Non-pigmented ciliary epithelial cell (primary cell): Measurements from ENCODE around the gene CCDC180.
"Not testable (repeated sequence)": the region's sequence is repeated elsewhere in the genome, so short reads cannot be mapped to it uniquely, and the experiment has no call there.

Experiments used
- DNase-seq: peaks from one replicate; pipeline ENCODE4 v3.0.0-alpha.2; 2010; ENCODE audit warnings: low read depth

Gene CCDC180

DNA sequence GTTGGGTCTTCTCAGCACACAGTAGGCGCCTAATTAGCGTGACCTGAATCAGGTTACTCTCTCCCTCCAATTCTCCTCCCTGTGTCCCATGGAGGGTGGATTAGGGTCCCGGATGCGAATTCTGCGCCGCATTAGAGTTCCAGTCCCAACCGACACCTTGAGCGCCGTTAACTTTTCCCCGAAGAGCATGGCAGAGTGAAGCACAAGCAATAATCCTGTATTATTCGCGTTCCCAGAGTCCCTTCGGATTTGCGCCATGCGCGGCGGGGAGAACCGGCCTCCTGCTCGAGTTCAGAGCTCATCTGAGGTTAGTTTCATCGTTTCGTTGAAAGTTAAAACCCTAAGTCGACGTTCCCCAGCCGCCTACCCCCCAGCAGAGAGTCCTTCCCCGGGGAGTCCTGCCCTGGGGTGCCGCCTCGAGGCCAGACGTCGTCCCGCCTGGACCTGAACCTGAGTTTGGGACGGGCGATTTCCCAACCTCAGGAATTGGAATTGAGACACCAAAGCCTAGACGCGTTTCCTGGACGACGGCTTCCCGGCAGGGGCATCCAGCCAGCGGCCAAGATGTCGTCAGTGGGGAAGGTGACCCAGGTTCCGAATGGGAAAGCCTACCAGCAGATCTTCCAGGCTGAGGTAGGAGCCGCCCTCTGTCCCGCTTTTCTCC lies at the start of gene CCDC180:
Gene CCDC180, plus strand, starts transcription at position 160 of the 664 bp plus-strand sequence. Its CDS starts 405 bp downstream, at position 565.
- DNase-seq: no peak

- DNase-seq: not testable (repeated sequence)
These were observed 47.5 kb upstream of the CCDC180 start for GRCh38 chr9:97259834-97260514.

- no peak for DNase-seq
These were observed 36.2 kb upstream of the CCDC180 start for GRCh38 chr9:97271292-97271691.

GRCh38 chr9:97272072-97272471 lies 35.4 kb upstream of the CCDC180 start:
- DNase-seq: no peak

DNA sequence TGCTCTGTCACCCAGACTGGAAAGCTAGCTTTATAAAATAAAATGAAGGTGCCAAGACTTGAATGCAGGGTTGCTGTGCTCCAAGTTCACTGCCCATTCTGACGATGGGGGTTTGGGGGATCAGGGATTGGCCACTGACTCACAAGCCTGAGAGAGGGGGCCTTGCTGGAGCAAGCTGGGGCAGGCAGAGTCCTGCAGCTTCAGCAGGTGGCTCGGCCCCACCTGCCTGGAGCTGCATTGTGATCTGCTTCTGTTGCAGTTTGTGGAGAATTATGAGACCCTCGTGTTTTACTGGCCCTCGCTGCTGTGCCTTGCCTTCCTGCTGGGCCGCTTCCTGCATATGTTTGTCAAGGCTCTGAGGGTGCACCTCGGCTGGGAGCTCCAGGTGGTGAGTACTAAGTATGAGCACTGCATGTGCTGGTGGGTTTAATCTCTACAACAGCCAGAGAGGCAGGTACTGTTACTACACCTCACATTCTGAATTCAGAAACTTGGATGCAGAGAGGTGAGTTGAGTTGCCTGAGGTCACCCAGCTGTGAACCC lies 31.1 kb upstream of the CCDC180 start:
- DNase-seq: no peak

GRCh38 chr9:97277953-97278352 lies 29.5 kb upstream of the CCDC180 start:
- no peak for DNase-seq

DNA sequence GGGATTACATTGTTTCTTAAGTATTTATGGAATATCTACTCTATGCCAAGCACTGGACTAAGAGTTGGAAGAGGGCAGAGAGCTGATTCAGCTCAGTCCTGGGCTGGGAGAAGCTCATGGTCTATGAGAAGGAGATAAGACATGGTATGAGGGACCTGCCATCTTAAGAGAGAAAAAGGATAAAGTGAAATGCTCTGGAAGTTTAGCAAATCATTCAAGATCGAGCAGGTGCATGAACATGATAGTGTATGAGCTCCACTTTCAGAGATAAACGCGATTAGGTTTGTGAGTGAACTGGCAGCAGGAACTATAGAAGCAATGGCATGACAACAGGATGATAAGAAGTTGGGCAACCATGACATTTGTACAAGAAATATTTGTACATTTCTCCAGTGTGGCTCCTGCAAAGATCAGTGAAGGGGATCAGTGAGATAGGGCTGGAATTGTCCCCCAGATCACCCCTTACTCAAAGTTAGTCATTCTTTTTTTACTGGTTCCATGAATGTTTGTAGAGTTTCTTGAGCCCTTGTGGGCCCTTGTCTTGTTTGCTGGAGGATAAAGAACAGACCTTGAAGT lies 26.6 kb upstream of the CCDC180 start:
- DNase-seq: no peak

DNA sequence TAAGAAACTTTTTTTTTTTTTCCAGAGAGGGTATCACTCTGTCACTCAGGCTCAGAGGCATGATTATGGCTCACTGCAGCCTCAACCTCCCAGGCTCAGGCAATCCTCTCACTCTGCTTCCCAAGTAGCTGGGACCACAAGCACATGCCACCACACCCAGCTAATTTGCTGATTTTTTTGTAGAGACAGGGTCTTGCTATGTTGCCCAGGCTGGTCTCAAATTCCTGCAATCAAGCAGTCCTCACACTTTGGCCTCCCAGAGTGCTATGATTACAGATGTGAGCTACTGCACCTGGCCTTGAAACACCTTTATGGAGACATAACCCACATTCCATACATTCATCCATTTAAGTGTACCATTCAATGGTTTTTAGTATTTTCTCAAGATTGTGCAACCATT lies 23.7 kb upstream of the CCDC180 start:
- DNase-seq: no peak

- no peak for DNase-seq
These were observed 22.7 kb upstream of the CCDC180 start for GRCh38 chr9:97284798-97285197.

DNA sequence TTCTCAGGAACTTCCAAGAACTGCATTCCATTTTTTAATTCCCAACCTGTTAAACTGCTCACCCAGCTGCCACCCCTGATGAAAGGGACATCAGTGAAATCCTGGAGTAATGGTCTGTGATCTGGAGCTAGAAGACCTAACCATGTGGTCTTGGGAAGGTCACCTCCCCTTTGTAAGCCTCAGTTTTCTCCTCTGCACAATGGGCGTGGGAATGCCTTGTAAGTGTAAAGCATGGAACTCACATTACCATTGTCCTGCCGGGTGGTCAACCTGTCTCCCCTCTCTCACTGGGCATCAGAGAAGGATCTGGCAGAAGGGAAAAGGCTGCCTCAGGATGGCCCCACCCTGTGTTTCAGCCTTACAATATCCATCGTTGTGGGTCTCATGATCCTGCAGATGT lies 15.3 kb upstream of the CCDC180 start:
- DNase-seq: no peak

DNA sequence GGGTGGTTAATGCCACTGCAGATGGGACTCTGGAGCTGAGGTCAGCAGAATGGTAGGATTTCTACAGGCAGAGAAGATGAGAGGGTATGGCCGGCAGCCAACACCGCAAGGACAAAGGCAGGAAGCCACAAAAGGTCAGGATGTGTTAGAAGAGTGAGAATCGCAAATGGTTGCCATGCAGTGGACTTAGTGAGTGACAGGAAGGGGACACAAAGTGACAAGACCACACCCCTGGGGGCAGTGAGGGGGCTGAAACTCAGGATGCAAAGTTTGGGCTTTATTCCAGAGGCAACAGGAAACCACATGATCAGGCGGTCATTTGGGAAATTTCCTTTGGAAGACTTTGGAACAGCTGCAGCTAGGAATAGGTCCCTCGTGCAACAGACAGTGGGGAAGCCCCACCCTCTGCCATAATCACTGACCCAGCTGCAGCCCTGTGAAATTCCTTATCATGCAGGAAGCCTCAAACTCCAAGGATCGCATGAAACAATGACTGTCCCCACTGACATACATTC lies 14.2 kb upstream of the CCDC180 start:
- no peak for DNase-seq

GRCh38 chr9:97293818-97294217 lies 13.6 kb upstream of the CCDC180 start:
- DNase-seq: no peak

GRCh38 chr9:97297889-97298288 lies 9.6 kb upstream of the CCDC180 start:
- no peak for DNase-seq

DNA sequence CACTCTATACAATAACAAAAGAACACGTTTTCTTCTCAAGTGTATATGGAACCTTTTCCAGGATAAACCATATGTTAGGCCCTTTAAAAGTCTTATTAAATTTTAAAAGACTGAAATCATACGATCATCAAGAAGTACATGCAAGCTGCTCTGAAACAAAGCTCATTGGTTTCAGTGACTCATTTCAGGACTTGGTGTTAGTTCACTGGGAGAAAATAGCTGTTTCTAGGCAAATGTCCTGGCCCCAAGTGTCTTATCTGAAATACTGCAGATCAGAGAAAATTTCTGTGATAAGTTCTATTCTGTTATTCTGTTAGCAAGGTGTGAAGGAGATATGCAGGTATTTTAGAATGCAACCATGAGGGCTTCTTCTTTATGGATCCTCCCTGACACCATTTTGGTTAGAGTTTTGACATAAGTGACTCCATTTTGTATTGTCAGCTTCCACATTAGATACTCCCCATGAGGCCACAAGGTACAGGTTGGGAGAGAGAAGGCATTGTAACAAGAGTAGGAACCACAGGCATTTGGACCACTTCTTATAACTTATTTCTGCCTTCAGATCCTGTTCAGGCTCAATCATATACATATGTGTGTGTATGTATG lies 7.5 kb upstream of the CCDC180 start:
- DNase-seq: no peak

DNA sequence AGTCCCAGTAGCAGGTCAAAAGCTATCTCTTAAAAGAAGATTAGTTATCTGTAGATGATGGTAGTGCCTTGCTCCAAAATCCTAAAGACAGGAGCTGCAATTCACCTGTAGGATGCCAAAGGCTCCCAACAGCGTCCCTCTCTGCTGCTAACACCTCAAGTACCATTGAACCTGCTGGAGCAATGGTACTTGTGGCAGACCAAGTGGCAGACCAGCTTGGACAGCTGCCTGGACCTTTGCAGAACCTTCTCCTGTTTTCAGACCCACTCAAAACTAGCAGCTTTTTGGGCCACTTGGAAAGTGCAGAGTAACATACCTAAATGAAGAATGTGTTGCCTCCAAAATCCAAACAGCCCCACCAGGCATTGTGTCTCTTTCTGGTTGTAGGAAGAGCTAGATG lies 6.9 kb upstream of the CCDC180 start:
- DNase-seq: no peak

GRCh38 chr9:97301974-97302373 lies 5.5 kb upstream of the CCDC180 start:
- no peak for DNase-seq

- no peak for DNase-seq
These were observed 2.9 kb upstream of the CCDC180 start for GRCh38 chr9:97304586-97304985.

- no peak for DNase-seq
These were observed 1.8 kb upstream of the CCDC180 start for GRCh38 chr9:97305501-97306298.

GRCh38 chr9:97307091-97307490 lies 368 bp upstream of the CCDC180 start:
- peak; percentile 52 for DNase-seq

DNA sequence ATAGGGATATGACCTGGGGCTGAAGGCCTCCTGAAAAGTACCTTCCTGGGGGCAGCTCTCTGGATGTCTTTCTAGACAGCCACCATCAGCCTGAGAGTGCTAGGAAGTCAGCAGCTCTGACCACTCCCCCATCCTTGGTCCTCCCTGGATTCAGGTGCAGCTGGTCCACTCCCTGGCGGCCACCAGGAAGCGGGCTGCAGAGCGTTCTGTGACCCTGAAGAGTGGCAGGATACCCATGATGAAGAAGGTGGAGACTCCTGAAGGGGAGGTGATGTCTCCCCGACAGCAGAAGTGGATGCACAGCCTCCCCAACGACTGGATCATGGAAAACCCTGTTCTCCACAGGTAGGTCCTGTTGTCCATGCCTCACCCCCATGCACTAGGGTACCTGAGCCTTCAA lies 1.8 kb downstream of the CCDC180 start:
- DNase-seq: no peak

DNA sequence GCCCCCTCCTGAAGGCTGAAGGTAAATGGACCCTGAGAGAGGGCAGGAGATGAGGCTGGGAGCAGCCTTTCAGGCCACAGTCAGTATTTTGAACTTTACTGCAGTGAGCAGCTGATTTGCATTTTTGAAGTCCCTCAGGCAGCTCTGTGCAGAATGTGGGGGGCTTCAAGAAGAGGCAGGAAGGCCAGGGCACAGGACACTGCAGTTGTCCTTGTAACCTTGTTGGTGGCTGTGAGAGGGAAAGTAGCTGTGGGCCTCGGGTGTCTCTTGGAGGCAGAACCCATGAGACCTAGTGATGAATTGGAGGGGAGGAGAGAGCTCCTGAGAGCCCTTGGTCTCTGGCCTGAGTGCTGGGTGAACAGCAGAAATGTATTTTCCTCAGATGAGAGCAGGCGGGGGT lies 2.6 kb downstream of the CCDC180 start:
- DNase-seq: no peak

GRCh38 chr9:97310896-97311295 lies 3.4 kb downstream of the CCDC180 start:
- DNase-seq: no peak
